Right lobe of liver (tissue), 6 donors: ENCODE data around the gene ATOX1. TPM values are rescaled to one million over a fixed set of nuclear protein-coding genes. Genes with fewer than 3 reads are reported as not detected.

Source experiments
- ATAC-seq, 4 donors: fragments of 200-7000 bp; cut with Tn5 transposase; one replicate each; pipeline ENCODE4 v1.9.1; 2020; ENCODE audit warnings: mild to moderate bottlenecking in 4 of 4, moderate library complexity in 4 of 4
- DNase-seq, 3 donors: peaks; one replicate each; pipeline ENCODE4 v3.0.0-alpha.2; 2020
- H3K27ac ChIP-seq, 3 donors: fragments of 200-600 bp; one replicate each; pipeline ENCODE4 v1.8.0; 2022
- H3K27me3 ChIP-seq, 2 donors: fragments of 200-600 bp; one replicate each; pipeline ENCODE4 v1.8.0; 2022
- H3K36me3 ChIP-seq, 4 donors: fragments of 200-600 bp; sonication (generic) in 1 of 4; one replicate each; pipeline versions ENCODE4 v1.5.1 to v1.8.0; 2017 to 2022; ENCODE audit warnings: control low read depth in 1 of 4
- H3K4me1 ChIP-seq, 4 donors: fragments of 200-600 bp; sonication (generic) in 1 of 4; one replicate each; pipeline versions ENCODE4 v1.5.1 to v1.8.0; 2017 to 2022; ENCODE audit warnings: control low read depth in 1 of 4
- H3K4me3 ChIP-seq, 3 donors: fragments of 200-600 bp; one replicate each; pipeline ENCODE4 v1.8.0; 2022
- H3K9me3 ChIP-seq, 4 donors: fragments of 200-600 bp; sonication (generic) in 1 of 4; one replicate each; pipeline versions ENCODE4 v1.5.1 to v1.8.0; 2017 to 2022; ENCODE audit warnings: control low read depth in 1 of 4
- POLR2A ChIP-seq: fragments of 450-650 bp; IDR thresholded peaks from one replicate; pipeline ENCODE4 v1.6.1; 2017; ENCODE audit warnings: antibody characterized with exemption, mild to moderate bottlenecking
- WGBS: methylation state at CpG from one replicate; pipeline ENCODE4 v1.1.6; 2018; ENCODE audit warnings: low coverage, low lambda C conversion rate; ENCODE audit not compliant: insufficient coverage; ENCODE audit errors: missing lambda C conversion rate; 5-methylcytosine and 5-hydroxymethylcytosine counted together
- intact Hi-C, 2 donors: fragments of 100-400 bp; cut with DNase I; formaldehyde crosslinking; loops; one replicate each; pipeline versions ENCODE4 v1.11.2 to v1.14.1; 2022
- total RNA-seq, 6 experiments: library from RNA; depleted of rRNA in 2 of 6; stranded (reverse); fragments of >200 nt in 2 of 6; fragmentation: NEBNext Ultra II Directional in 3 of 6; extraction: Animal tissue kit (Norgen Biotek cat#: 25700) in 3 of 6; gene quantifications; one replicate each; pipeline versions ENCODE4 v1.1.0 to v1.2.4, GENCODE V29; 2016 to 2023
- TF ChIP-seq, protein P1 (sequence below), 4 donors: fragments of 200-600 bp in 3 of 4; fragments of 450-650 bp in 1 of 4; IDR thresholded peaks; one replicate each; pipeline versions ENCODE4 v1.5.1 to v1.8.0; 2016 to 2022; ENCODE audit warnings: antibody characterized with exemption in 4 of 4, mild to moderate bottlenecking in 2 of 4
- donor health status: DM: no; HTN: yes; CAD: no.
- donor health status: DM: no; HTN: no; CAD: no.
- donor health status: DM: no; HTN: no; CAD: no.
- donor health status: DM: no; HTN: yes; CAD: no.
- donor health status: DM: no; HTN: yes; CAD: no.

Gene ATOX1
- total RNA-seq, 6 experiments from 2014 or later = 83.1 to 177 (median 96.7) TPM

DNA sequence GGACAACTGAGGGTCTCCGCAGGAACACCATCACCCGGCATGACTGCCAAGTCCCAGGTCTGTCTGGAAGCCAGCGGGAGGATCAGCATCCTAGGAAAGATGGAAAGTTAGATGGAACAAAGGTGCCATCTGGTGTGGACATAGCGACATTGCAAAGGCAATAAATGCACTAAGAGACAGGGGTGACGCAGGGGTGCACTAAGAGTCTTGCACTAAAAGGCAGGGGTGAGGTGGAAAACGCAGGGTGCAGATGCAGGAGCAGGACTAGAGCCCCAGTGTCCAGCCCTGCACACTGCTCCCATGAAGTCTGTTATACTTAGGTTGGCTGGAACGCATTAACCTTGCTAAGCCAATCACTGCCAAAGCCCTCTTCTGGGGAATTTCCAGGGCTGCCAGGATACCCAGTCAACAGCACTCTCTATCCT is 15.5 kb downstream of the ATOX1 start:
- H3K27ac ChIP-seq = no peak overlapping the region
- peak; percentile 46 to 65 (median 48) for ATAC-seq
- H3K9me3 ChIP-seq = no peaks in the 10 kb centered on the region
- no peaks in the 10 kb centered on the region for H3K27me3 ChIP-seq
- 58% methylated on average over 7 of the region's 7 CpGs for WGBS
- H3K4me1 ChIP-seq = peaks cover 0 to 8% (median 0%) of the 10 kb centered on the region in 4 donors
- H3K4me3 ChIP-seq = no peak overlapping the region
- no peak for TF ChIP-seq POLR2A
- TF ChIP-seq, protein P1, sequence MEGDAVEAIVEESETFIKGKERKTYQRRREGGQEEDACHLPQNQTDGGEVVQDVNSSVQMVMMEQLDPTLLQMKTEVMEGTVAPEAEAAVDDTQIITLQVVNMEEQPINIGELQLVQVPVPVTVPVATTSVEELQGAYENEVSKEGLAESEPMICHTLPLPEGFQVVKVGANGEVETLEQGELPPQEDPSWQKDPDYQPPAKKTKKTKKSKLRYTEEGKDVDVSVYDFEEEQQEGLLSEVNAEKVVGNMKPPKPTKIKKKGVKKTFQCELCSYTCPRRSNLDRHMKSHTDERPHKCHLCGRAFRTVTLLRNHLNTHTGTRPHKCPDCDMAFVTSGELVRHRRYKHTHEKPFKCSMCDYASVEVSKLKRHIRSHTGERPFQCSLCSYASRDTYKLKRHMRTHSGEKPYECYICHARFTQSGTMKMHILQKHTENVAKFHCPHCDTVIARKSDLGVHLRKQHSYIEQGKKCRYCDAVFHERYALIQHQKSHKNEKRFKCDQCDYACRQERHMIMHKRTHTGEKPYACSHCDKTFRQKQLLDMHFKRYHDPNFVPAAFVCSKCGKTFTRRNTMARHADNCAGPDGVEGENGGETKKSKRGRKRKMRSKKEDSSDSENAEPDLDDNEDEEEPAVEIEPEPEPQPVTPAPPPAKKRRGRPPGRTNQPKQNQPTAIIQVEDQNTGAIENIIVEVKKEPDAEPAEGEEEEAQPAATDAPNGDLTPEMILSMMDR (IDR thresholded peaks at IDR 0.05) = peak; percentile 41 to 53 (median 52)
- DNase-seq = peak in 1 of 3 donors; percentile 22
- intact Hi-C loops = loop anchor here in 1 of 2 donors (10.0 kb wide), 1 partner anchor 88 kb away; no protein-coding TSS in a partner anchor
- peaks cover 0 to 13% (median 3%) of the 10 kb centered on the region in 4 donors for H3K36me3 ChIP-seq

DNA sequence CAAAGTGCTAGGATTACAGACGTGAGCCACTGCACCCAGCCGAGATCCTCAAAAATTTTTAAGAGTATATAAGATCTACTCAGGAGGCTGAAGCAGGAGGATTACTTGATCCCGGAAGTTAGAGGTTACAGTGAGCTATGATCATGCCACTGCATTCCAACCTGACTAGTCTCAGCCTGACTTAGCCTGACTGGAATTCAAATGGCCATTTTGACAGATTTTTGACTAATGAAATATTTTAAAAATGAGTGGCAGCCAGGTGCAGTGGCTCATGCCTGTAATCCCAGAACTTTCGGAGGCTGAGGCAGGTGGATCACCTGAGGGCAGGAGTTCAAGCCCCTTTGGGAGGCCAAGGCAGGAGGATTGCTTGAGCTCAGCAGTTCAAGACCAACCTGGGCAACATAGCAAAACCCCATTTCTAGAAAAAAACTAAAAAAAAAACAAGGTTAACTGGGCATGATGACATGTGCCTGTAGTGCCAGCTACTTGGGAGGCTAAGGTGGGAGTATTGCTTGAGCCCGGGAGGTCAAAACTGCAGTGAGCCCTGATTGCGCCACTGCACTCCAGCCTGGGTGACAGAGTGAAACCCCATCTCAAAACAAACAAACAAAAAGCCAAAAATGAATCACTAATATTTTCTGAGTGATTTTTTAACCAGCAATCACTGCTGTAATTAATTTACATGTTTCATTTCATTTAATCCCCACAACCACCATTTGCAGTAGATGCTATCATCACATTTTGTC is 16.6 kb downstream of the ATOX1 start:
- Histone ChIP-seq H3K27me3 (no peaks in the 10 kb centered on the region), H3K36me3 (peaks cover 0 to 13% (median 3%) of the 10 kb centered on the region in 4 donors)
- ATAC-seq = no peak

DNA sequence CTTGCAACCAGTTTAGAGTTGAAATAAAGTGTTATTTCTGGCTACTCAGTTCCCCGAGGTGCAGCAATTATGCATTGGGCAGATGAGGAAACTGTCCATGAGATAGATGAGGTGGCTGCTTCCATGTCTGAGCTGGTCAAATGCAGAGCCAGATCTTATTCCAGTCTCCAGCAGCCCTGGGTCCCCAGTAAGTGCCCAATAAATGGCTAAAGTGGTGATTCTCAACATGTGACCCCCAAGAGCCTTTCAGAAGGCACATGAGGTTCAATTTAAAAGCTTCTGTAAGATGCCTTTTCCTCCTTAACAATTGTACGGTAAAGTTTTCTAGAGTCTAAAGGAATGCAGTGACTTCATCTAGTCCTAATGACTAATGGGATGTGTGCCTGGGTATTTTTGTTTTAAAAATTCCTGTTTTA is 17.5 kb downstream of the ATOX1 start:
- Histone ChIP-seq H3K27me3 (no peaks in the 10 kb centered on the region), H3K4me3 (no peak overlapping the region), H3K9me3 (no peaks in the 10 kb centered on the region), H3K36me3 (peaks cover 0 to 11% (median 1%) of the 10 kb centered on the region in 4 donors), H3K4me1 (peaks cover 0 to 8% (median 0%) of the 10 kb centered on the region in 4 donors), H3K27ac (peak overlapping the region in 1 of 3 donors; percentile 54)
- TF ChIP-seq, protein P1 (IDR thresholded peaks at IDR 0.05) = peak in 2 of 4 donors; percentile 5 to 19
- no peak for TF ChIP-seq POLR2A
- DNase-seq (no peak), ATAC-seq (no peak)
- WGBS = 51% methylated on average over 2 of the region's 2 CpGs
- intact Hi-C loops = loop anchor here in 1 of 2 donors (10.0 kb wide), 1 partner anchor 86 kb away; no protein-coding TSS in a partner anchor

More for the DNA sequence above, 16.6 kb downstream of the ATOX1 start:
- TF ChIP-seq, protein P1 (IDR thresholded peaks at IDR 0.05) = no peak
- no peak for TF ChIP-seq POLR2A
- Histone ChIP-seq H3K4me1 (peaks cover 0 to 8% (median 0%) of the 10 kb centered on the region in 4 donors), H3K9me3 (no peaks in the 10 kb centered on the region), H3K27ac (no peak overlapping the region), H3K4me3 (no peak overlapping the region)
- 75% methylated on average over 3 of the region's 6 CpGs for WGBS
- DNase-seq = no peak
- intact Hi-C loops = loop anchor here in 1 of 2 donors (10.0 kb wide), 1 partner anchor 87 kb away; no protein-coding TSS in a partner anchor

- H3K27ac ChIP-seq = peak overlapping the region in 1 of 3 donors; percentile 54
- peaks cover 0 to 7% (median 0%) of the 10 kb centered on the region in 4 donors for H3K36me3 ChIP-seq
- no peak for TF ChIP-seq POLR2A
- TF ChIP-seq, protein P1 (IDR thresholded peaks at IDR 0.05) = peak; percentile 77 to 88 (median 86)
- DNase-seq (no peak), ATAC-seq (peak; percentile 49 to 66 (median 54))
- H3K27me3 ChIP-seq = no peaks in the 10 kb centered on the region
- H3K9me3 ChIP-seq = no peaks in the 10 kb centered on the region
- no peak overlapping the region for H3K4me3 ChIP-seq
- WGBS = 21% methylated on average over 8 of the region's 11 CpGs
- intact Hi-C loops = loop anchor here in 1 of 2 donors (10.0 kb wide), 1 partner anchor 86 kb away; no protein-coding TSS in a partner anchor
- peaks cover 0 to 5% (median 0%) of the 10 kb centered on the region in 4 donors for H3K4me1 ChIP-seq
Measured at GRCh38 chr5:151740336-151740942, 18.0 kb downstream of the ATOX1 start.
